Hepatocyte (in vitro differentiated cells): Measurements from ENCODE around the gene NEK4.

Source experiments
- CTCF ChIP-seq: fragments of 200-600 bp; sonication (generic); IDR thresholded peaks from 2 replicates; pipeline ENCODE4 v1.5.1; 2016; ENCODE audit warnings: antibody characterized with exemption, mild to moderate bottlenecking; ENCODE audit not compliant: poor library complexity
- EZH2 ChIP-seq: fragments of 200-600 bp; sonication (generic); IDR thresholded peaks from 2 replicates; pipeline ENCODE4 v1.6.1; 2016; ENCODE audit warnings: antibody characterized with exemption, mild to moderate bottlenecking, borderline replicate concordance

GRCh38 chr3:52794612-52795099 lies 23.9 kb upstream of the NEK4 start, which contains the start of gene ITIH3:
- TF ChIP-seq CTCF (no peak), EZH2 (no peak)
